Stimulated activated CD4-positive, alpha-beta T cell treated with anti-CD3 and anti-CD28 coated beads, Interleukin-2, amount 100 ng/mL, for 48 hours (primary cell): Measurements from ENCODE around the gene NHLRC4.

ENCODE experiments used
- DNase-seq, 2 donors: peaks; one replicate each; pipeline ENCODE4 v3.0.0-alpha.2; 2020

Gene NHLRC4

DNA sequence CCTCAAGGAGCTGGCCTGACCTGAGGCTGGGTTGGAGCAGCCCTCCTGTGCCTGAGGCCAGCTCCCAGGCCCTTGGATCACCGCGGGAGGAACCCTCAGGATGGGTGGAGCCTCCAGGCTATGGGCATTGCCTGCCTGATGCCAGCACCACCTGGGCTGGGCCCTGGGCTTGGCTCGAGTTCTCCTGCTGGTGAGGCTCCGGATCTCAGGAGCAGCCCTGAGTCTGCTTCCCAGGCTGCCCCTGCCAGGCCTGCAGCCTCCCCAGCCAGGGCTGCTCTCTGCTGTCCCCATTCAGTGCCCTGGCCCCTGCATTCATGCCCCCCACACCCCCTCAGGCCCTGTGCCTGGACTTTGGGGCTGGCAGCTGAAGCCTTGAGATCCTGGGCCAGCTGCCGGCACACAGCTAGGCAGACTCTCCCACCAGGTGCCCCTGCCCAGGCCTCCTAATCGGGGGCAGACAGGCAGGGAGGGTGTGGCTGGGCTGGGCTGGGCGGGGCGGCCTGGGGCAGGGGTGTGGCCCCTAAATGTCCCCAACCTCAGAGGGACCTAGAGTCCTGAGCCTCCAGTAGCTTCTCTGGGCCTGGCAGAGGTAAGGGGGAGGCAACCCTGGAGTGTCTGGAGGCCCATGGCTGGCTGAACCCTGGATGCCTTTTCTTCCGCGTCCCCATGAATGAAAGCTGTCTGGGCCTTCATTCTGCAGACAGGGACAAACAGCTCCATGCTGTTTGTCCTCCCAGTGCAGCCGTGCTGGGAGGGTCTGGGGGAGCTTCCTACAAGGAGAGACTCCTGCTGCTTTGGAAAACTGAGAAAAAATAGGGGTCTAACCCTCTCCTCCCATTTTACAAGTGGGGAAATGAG is 1.8 kb downstream of the NHLRC4 start:
- no peak for DNase-seq

- peak; percentile 50 to 70 for DNase-seq
Observed at GRCh38 chr16:569445-570254, 2.8 kb downstream of the NHLRC4 start, which contains the start of gene PIGQ. Gene PIGQ (plus strand): TSS chr16:569968. CDS start chr16:574075, 4,107 bp downstream.

- DNase-seq = no peak
Observed at GRCh38 chr16:572865-573650, 6.3 kb downstream of the NHLRC4 start.

GRCh38 chr16:574021-574760 is 7.4 kb downstream of the NHLRC4 start:
- DNase-seq = no peak

GRCh38 chr16:575354-576196 is 8.8 kb downstream of the NHLRC4 start:
- DNase-seq = no peak

DNA sequence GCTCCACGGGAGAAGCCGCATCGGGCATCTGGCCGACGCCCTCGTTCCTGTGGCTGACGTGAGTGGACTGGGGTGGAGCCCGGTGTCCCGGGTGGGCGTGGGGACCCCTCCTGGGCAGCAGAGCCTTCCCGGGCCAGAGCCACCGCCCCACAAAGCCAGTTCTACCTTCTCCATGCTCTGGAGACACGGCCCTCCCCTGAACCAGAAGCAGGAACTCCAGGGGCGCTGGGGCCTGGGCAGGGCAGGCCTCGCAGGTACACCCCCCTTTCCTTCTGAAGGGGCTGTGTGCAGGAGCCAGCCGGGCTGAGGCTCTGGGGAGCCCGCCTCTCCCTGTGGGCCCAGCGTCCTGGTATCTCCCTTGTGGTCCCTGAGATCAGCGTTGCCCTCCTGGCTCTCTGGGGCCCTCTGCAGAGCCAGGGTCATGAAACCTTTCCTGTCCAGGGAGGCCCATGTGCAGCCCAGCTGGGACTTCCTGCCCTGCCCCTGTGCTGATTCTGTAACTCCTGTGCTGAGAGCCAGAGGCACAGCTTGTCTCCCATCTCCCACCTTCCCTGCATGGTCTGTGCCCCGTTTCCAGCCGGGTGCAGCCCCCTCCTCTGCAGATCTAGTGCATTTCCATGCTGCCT is 9.5 kb downstream of the NHLRC4 start:
- no peak for DNase-seq

DNA sequence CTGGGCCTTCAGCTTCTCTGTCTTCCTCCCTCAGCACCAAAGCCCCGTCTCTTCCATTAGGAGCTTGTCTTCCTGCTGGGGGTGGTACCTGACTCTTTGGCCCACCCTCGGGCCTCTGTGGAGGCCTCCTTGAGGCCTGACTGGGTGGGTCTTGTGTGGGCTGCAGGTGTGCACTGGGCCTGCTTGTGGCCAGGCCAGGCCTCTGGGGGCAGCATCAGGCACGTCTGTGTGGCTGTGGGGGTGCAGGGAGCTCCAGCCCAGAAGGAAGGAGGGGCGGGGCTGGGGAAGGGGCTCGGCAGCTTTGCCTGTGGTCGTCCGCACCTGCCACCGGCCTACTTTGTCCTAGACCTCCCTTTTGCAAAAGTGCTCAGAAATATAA is 10.0 kb downstream of the NHLRC4 start:
- no peak for DNase-seq

DNA sequence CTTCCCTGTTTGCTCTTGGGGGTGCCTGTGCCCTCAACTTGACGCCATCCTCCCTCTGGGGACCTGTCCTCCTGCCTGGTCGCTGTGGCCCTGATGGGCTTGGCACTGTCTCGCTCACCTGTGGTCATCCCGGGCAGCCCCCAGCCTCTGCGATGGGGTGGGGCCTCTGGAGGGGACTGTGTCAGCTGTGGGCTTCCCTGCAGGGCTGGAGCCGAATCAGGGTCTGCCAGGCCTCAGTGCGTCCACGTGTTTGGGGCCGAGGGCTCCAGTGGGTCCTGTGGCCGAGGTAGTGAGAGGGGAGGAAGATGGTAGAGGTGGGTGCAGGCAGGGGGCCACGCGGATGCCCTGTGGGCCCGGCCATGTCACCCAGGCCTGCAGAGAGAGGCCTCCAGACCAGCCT is 11.0 kb downstream of the NHLRC4 start:
- no peak for DNase-seq

GRCh38 chr16:578232-578869 is 11.5 kb downstream of the NHLRC4 start:
- no peak for DNase-seq

DNA sequence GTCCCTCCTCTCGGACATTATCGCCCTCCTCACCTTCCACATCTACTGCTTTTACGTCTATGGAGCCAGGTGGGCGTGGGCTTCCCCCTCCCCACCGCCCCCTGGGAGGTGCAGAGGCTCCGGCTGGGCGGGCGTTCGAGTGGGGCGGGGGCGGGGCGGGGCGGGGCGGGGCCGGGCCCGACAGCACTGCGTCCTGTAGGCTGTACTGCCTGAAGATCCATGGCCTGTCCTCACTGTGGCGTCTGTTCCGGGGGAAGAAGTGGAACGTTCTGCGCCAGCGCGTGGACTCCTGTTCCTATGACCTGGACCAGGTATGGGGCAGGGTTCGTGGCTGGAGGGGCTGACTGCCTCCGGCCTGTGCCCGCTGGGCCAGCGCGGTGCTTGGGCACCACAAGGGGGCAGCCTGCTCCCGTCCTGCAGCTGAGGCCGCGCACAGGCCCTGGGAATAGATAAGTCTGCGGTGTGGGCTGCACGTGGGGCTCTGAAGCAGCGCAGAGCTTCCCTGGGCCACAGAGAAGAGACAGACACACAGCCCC is 12.1 kb downstream of the NHLRC4 start:
- DNase-seq = peak; percentile 60 to 64

DNA sequence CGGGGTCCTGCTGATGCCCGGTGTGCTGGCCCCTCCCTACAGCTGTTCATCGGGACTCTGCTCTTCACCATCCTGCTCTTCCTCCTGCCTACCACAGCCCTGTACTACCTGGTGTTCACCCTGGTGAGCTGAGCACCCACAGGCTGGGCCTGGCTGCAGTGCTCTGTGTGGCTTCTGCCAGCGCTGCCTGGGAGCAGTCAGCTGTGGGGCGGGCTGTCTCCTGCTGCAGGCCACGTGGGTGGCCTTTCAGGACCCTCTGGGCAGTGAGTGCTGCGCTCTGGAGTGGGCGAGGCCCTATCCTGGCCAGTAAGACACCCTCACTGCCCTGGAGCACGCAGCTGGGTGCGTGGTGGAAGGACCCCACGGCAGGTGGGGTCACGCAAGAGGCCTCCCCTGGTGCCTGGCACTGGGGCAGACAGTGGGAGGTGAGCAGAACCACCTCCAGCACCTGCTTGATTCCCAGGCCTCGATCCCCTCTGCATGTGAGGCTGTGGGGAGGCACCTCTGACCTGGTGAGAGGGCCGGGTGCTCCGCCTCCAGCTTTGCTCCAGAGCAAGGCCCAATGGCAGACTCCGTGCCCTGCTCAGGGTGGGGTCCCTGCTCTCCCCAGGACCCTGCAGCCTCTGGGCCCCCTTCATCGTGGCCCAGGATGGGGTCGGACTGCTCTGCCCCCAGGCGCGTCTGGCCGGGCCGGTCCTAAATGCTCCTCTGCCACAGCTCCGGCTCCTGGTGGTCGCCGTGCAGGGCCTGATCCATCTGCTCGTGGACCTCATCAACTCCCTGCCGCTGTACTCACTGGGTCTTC is 13.5 kb downstream of the NHLRC4 start:
- DNase-seq = no peak

- DNase-seq = no peak
Observed at GRCh38 chr16:580946-581498, 14.2 kb downstream of the NHLRC4 start.

DNA sequence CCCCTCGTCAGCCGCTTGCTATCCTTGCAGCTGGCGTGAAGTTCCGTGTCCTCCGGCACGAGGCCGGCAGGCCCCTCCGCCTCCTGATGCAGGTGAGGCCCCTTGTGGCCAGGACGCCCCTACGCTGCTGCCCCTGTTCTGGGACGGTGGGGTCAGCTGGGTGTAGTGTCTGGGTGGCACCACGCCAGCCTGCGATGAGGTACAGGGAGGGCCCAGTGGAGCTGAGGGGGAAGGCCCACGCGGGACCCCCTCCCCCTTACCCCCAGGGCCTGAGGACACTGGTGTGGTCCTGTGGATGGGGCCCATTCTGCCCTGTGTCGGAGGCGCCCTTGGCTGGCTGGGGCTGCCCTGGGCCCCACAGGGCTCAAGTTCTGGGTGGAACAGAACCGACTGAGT is 15.4 kb downstream of the NHLRC4 start:
- no peak for DNase-seq

GRCh38 chr16:582614-583331 is 16.0 kb downstream of the NHLRC4 start:
- DNase-seq = no peak

DNA sequence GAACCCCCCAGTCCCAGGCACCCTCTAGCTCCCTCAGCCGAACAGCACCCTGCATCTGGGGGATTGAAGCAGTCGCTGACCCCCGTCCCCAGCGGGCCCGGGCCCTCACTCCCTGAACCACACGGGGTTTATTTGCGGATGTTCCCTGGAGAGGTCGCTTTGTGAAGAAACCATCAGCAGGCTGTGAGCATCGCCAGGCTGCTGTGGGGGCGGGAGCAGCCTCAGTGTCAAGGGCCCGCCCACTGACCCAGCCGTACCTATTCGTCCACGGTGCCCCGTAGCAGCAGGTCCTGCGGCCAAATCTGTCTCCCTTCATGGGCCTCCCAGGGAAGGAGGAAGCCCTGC is 16.6 kb downstream of the NHLRC4 start:
- DNase-seq = no peak

- DNase-seq = no peak
Observed at GRCh38 chr16:583815-584591, 17.2 kb downstream of the NHLRC4 start.

- DNase-seq = no peak
Observed at GRCh38 chr16:585351-585750, 18.5 kb downstream of the NHLRC4 start.
